ENCODE data around the gene SLC23A2. TPM values are rescaled to one million over a fixed set of nuclear protein-coding genes. Genes with fewer than 3 reads are reported as not detected.
"Not testable (repeated sequence)": the region's sequence is repeated elsewhere in the genome, so short reads cannot be mapped to it uniquely, and the experiment has no call there.

SLC23A2 gene
- total RNA-seq, 1 donor from 2014 or later: 79.8 TPM

- H3K9me3 Mint-ChIP-seq: no peaks in the 10 kb centered on the region
- TF ChIP-seq, protein P1, sequence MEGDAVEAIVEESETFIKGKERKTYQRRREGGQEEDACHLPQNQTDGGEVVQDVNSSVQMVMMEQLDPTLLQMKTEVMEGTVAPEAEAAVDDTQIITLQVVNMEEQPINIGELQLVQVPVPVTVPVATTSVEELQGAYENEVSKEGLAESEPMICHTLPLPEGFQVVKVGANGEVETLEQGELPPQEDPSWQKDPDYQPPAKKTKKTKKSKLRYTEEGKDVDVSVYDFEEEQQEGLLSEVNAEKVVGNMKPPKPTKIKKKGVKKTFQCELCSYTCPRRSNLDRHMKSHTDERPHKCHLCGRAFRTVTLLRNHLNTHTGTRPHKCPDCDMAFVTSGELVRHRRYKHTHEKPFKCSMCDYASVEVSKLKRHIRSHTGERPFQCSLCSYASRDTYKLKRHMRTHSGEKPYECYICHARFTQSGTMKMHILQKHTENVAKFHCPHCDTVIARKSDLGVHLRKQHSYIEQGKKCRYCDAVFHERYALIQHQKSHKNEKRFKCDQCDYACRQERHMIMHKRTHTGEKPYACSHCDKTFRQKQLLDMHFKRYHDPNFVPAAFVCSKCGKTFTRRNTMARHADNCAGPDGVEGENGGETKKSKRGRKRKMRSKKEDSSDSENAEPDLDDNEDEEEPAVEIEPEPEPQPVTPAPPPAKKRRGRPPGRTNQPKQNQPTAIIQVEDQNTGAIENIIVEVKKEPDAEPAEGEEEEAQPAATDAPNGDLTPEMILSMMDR (IDR thresholded peaks at IDR 0.05): no peak
- no peak for ATAC-seq (ENCODE audit: low read depth)
- H3K27me3 Mint-ChIP-seq: no peaks in the 10 kb centered on the region
- H3K4me1 Mint-ChIP-seq: peaks cover 8% of the 10 kb centered on the region
- H3K36me3 Mint-ChIP-seq (ENCODE audit: low read depth): peaks cover 88% of the 10 kb centered on the region
- DNase-seq: no peak
- no peak overlapping the region for H3K4me3 Mint-ChIP-seq
- no peak overlapping the region for H3K27ac Mint-ChIP-seq
- ChIA-PET POLR2A (no interaction called here), CTCF (no interaction called here)
- intact Hi-C loops (cut with micrococcal nuclease): no loop called here
Observed at GRCh38 chr20:4885877-4886276, 115.4 kb downstream of the SLC23A2 start.

- Mint-ChIP-seq H3K9me3 (no peaks in the 10 kb centered on the region), H3K27me3 (no peaks in the 10 kb centered on the region), H3K4me3 (no peak overlapping the region), H3K27ac (no peak overlapping the region), H3K36me3 (ENCODE audit: low read depth) (peaks cover 87% of the 10 kb centered on the region), H3K4me1 (peaks cover 4% of the 10 kb centered on the region)
- POLR2A ChIA-PET: no interaction called here
- intact Hi-C loops (cut with micrococcal nuclease): no loop called here
- ATAC-seq (ENCODE audit: low read depth) (no peak), DNase-seq (no peak)
- CTCF ChIA-PET: no interaction called here
- TF ChIP-seq, protein P1 (IDR thresholded peaks at IDR 0.05): no peak
Observed at GRCh38 chr20:4883546-4883945, 117.8 kb downstream of the SLC23A2 start.

DNA sequence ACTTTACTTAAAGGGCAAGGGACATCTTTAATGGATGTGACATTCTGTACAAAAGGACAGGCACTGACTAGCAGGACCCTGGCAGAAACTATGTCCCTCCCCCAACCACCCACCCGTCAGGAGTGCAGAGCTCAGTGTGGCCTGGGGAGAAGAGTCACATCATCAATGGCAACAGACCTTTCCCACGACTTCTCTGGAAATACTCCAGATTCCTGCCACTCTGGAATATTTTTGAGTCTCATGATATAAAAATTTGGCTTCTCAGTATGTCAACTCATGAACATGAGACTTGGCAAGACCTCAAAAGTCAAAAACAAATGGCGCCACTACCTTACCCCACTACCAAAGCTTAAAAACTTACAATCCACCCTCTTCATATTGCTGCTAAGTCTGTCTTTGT is 118.3 kb downstream of the SLC23A2 start:
- intact Hi-C loops (cut with micrococcal nuclease): no loop called here
- Mint-ChIP-seq H3K4me1 (peaks cover 4% of the 10 kb centered on the region), H3K4me3 (no peak overlapping the region), H3K9me3 (no peaks in the 10 kb centered on the region), H3K27ac (no peak overlapping the region), H3K27me3 (no peaks in the 10 kb centered on the region), H3K36me3 (ENCODE audit: low read depth) (peaks cover 87% of the 10 kb centered on the region)
- TF ChIP-seq, protein P1 (IDR thresholded peaks at IDR 0.05): no peak
- ATAC-seq (ENCODE audit: low read depth): no peak
- CTCF ChIA-PET: no interaction called here
- DNase-seq: no peak
- POLR2A ChIA-PET: interaction anchor here (0.6 kb wide), 1 partner anchor 840 kb away, joined by 9 read pairs; no protein-coding TSS in a partner anchor

- TF ChIP-seq, protein P1 (IDR thresholded peaks at IDR 0.05): no peak
- Mint-ChIP-seq H3K27me3 (no peaks in the 10 kb centered on the region), H3K4me3 (no peak overlapping the region), H3K36me3 (ENCODE audit: low read depth) (peaks cover 88% of the 10 kb centered on the region), H3K4me1 (peaks cover 6% of the 10 kb centered on the region), H3K27ac (no peak overlapping the region), H3K9me3 (no peaks in the 10 kb centered on the region)
- DNase-seq (no peak), ATAC-seq (ENCODE audit: low read depth) (no peak)
- CTCF ChIA-PET: no interaction called here
- intact Hi-C loops (cut with micrococcal nuclease): no loop called here
- POLR2A ChIA-PET: no interaction called here
Observed at GRCh38 chr20:4881006-4881730, 120.1 kb downstream of the SLC23A2 start.

DNA sequence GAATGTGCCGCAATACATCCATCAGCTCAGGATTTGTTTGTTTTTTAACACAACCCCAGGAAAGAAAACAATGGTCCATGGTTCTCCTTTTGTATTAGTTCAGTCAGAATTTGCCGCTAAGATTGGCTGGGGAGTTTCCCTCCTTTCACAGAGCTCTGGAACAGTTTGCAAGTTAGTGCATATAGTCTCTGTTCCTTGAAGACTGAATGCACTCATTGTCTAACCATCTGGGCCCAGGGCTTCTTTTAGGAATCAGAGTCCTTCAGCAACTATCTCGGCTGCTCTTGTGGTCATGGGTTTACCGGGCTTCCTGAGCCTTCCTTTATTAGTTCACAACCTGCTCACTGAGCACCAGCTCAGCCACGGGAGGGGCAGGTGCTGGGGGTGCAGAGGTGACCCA is 121.3 kb downstream of the SLC23A2 start:
- Mint-ChIP-seq H3K27ac (no peak overlapping the region), H3K36me3 (ENCODE audit: low read depth) (peaks cover 88% of the 10 kb centered on the region), H3K4me1 (peaks cover 12% of the 10 kb centered on the region), H3K27me3 (no peaks in the 10 kb centered on the region), H3K9me3 (no peaks in the 10 kb centered on the region), H3K4me3 (no peak overlapping the region)
- DNase-seq (no peak), ATAC-seq (ENCODE audit: low read depth) (no peak)
- CTCF ChIA-PET: no interaction called here
- TF ChIP-seq, protein P1 (IDR thresholded peaks at IDR 0.05): no peak
- POLR2A ChIA-PET: interaction anchor here (1.0 kb wide), 1 partner anchor 67 kb away, joined by 4 read pairs; no protein-coding TSS in a partner anchor
- intact Hi-C loops (cut with micrococcal nuclease): no loop called here

DNA sequence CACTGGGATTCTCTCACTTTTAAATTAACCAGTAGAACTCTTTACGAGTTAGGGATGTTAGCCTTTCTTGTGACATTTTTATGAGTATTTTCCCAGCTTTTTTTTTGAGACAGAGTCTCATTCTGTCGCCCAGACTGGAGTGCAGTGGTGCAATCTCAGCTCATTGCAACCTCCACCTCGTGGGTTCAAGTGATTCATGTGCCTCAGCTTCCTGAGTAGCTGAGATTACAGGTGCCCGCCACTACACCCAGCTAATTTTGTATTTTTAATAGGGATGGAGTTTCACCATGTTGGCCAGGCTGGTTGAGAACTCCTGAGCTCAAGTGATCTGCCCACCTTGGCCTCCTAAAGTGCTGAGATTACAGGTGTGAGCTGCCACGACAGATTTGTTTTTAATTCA is 123.2 kb downstream of the SLC23A2 start:
- POLR2A ChIA-PET; ATAC-seq (ENCODE audit: low read depth): not testable (repeated sequence)

More for the DNA sequence above, 123.2 kb downstream of the SLC23A2 start:
- intact Hi-C loops (cut with micrococcal nuclease): loop anchor here (5.0 kb wide), 1 partner anchor 39 kb away; no protein-coding TSS in a partner anchor
- H3K4me3 Mint-ChIP-seq, H3K9me3 Mint-ChIP-seq, DNase-seq, H3K27me3 Mint-ChIP-seq, H3K27ac Mint-ChIP-seq, CTCF ChIA-PET: not testable (repeated sequence)
- Mint-ChIP-seq H3K36me3 (ENCODE audit: low read depth) (peaks cover 88% of the 10 kb centered on the region), H3K4me1 (peaks cover 12% of the 10 kb centered on the region)
